ENCODE results near the gene DICER1.
"Not testable (repeated sequence)": the region's sequence is repeated elsewhere in the genome, so short reads cannot be mapped to it uniquely, and the experiment has no call there.

DICER1 gene

DNA sequence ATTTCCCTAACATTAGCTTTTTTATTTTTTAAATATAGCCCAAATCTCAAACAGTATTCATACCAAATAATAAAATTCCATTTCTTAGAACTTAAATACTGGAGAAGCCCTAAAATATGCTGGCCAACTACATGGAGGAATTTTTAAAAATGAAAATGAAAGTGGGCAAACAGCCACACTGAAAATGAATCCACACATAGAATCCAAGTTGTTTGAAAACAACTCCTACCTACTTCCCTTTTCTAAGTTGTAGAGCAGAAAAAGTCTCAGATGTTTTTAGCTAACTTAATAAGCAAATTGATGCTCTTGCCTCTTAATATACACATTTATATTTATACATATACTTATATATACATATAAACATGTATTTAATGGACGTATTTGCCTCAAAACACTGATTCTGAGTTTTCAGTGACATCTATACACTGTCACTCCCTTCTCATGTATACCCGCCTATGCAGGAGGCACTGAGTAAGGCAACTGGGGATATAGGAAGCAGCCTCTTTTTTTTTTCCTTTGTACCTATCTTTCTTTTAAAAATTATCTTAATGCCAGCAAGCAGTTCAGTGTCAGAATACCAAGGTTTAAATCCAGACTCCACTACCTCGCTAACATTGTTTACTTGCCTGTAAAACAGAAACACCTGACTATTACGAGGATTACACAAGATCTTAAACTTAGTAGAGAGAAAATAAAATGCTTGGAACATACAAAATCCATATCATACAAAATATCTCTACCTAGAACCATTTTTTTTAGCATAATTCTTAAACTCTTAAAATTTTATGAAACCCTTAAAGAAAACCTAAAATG is 13.3 kb downstream of the DICER1 start:
- DNase-seq: no peak

DNA sequence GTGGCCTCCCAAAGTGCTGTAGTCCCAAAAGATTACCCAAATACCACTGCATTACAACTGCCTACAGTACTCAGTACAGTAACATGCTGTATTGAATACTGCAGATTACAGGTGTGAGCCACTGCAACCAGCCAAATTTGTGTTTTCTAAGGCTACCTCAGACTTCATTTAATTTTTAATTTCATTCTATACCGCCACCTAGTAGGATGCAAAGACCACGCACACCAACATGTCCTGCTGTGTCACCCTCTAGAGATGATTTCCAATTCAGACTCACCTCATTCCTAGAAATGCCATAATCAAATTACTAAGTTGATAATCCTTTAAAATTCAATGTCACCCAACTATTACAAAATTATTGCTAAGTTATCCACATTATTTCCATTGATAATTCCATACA is 15.1 kb downstream of the DICER1 start:
- no peak for DNase-seq

DNA sequence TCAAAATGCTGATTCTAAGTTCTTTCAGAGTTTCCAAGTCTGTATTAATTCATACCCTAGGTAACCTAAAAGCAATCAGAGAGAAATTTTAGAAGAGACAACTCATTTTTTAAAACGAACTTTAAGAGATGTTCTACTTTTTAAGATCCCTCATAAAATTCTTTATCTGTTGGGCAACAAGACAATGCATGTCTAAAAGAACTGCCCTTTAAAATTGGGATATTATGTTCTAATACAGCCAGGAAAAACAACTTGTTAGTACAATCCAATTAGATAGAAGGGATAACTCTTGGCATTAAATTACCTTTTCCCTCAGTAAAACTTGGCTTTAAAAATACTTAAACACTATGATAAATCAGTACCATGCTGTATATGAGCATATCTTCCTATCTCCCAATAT is 15.6 kb downstream of the DICER1 start:
- no peak for DNase-seq

DNA sequence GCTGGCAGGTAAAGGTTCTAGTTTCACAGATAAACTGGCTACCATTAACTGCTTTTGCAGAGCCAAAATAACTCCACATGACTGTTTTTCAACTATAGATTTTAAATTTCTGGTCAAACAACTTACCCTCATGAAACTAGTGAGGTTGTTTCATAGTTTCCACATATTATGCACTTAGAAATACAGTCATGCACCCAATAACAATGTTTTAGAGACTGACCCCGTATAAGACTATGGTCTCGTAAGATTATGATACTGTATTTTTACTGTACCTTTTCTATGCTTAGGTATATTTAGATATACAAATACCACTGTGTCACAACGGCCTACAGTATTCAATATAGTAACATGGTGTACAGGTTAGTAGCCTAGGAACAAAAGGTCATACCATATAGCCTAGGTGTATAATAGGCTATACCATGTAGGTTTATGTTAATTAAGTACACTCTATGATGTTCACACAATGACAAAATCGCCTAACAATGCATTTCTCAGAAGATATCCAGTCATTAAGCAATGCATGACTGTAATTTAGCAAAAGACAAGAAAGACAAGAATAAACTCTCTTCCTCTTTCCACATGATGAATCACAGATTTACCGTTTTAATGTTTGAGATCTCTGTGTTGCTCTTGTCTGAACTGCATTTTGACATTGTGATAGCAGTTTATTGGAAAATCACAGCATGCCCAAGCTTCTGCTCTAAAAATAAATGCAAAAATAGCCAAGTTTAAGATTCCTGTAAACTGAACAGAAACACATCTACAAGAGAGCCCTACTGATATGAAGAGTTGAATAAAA is 17.1 kb downstream of the DICER1 start:
- DNase-seq: no peak

DNA sequence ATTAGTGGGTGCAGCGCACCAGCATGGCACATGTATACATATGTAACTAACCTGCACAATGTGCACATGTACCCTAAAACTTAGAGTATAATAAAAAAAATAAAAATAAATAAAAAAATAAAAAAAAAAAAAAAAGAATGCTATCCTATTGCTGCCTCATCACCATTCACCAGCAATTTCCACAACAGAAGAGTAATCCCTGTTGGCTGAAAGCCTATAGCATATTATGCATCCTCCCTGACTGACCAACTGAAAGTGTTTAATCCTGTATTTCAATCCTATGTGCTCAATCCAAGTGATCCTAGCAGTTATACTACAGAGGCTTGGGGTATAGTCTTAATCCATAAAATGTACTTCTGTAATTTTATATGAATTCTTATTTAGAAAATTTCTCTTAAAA is 18.5 kb downstream of the DICER1 start:
- no peak for DNase-seq

DNA sequence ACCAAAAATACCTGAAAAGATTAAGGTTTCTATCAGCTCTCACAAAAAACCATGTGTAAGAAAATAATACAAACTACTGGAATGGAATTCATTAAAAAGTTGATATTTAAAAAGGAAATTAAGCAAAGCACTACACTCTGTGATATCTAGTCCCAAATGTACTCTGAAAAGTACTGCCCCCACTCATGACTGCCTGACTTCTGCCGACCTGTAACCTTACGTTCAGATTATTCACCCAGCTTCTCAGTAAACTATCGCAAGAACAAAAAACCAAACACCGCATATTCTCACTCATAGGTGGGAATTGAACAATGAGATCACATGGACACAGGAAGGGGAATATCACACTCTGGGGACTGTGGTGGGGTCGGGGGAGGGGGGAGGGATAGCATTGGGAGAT is 18.9 kb downstream of the DICER1 start:
- not testable (repeated sequence) for DNase-seq

DNA sequence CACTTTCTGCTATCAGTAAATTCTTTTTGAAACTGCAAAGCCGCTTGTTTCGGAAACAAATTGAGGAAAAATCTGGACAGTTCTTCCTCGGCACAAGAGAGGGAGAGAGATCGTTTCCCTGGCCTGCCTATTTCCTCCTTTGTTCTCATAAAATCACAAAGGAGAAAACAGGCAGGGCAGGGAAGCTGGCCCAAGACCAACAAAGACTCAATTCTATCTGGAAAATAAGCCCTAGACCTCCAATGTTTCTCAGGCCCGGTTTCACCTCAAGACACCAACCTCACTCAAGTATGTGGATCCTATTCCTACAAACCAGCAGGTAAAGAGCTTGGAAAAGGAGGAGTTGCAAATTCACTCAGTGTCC is 19.5 kb downstream of the DICER1 start:
- DNase-seq: no peak

DNA sequence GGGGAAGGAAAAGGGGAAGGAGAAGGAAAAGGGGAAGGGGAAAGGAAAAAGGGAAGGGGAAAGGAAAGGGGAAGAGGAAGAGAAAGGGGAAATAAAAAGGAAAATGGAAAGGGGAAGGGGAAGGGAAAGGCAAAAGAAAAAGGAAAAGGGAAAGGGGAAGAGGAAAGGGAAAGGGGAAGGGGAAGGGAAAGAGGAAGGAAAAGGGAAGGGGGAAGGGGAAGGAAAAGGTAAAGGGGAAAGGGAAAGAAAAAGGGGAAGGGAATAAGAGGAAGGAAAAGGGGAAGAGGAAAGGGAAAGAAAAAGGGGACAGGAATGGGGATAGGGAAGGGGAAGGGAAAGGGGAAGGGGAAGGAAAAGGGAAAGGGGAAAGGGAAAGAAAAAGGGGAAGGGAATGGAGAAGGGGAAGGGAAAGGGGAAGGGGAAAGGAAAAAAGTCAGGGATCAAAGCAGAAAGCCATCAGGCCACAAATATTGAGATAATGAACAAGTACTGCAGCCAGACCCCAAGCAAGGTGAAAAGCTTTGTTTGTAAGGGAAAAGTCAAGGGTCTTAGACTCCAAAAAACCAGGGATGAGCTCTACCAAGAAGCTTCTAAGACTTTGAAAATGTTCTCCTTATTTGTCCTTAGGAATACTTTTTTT is 20.0 kb downstream of the DICER1 start:
- no peak for DNase-seq

DNA sequence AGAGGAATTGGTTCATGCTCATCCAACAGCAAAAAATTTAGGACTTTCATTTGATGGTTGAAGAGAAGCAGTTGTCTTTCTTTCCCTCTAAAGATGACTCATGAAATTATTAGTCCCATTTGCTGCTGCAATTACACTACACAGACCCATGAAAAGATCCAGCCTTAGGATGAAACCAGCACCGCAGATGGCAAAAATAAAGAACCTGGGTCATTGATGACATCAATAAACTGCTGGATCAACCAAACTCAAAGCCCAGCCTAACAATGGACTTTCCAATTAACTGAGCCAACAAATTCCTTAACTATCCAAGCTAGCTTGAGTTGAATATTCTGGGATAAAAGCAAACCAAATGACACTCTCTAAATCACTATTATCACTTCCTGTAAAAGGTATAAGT is 20.7 kb downstream of the DICER1 start:
- no peak for DNase-seq

DNA sequence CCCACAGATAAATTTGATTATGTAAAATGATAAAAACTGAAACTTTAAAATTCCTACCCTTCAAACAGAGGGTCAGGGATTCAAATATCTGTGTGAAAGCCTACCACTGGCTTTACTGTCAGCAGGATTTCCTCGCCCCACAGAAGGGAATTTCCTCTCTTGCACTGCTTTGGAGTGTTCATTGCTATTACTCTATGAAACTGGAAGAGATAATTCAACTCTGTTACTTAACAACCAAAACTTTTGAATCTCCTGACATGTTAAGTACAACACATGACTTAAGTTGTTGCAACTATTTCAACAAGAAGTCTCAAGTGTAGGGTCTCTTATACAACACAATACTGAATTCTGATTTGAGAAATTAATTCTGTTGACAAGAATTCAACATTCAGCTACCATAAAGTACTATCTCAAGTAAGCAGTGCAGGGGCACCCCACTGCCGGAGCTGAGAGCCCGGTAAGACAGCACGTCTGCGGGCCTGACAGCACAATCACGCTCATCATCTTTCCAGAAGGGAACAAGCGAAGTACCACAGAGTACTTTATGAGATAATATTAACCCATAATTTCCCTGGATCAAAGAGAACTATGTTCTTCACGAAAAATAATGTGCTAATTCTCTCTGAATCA is 22.9 kb downstream of the DICER1 start:
- DNase-seq: no peak

DNA sequence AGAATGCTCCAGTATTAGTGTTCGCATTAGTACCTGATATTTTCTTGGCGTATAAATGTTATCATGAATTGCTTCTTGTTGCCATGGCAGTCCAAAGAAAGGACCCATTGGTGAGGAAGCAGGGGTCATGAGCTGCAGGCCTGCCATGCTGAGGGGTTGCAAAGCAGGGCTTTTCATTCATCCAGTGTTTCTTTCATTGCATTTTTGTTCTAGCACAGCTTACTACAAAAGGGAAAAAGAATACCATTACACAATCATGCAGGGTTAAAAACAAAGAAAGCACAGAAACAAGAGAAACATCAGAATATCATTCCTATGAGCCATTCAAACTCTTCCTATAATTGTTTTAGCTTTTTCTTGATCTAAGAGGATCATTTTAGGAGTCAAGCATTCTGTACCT is 24.0 kb downstream of the DICER1 start:
- no peak for DNase-seq

DNA sequence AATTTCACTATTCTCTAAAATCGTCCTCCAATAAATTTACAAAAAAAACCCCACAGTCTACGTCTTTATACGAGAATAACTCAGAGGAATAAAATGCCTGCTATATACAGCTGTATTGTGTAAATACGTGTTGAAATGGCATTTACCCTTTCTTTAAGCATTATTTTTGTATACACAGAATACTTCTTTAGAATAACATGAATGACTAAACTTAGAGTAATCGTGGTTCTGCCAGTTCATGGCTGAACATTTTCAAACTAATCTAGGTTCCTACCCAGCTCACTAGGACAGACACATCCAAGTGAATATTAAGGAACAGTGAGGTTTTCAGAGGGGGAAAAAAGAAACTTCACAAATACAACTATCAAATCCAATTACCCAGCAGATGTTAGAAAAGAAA is 24.6 kb downstream of the DICER1 start:
- no peak for DNase-seq

DNA sequence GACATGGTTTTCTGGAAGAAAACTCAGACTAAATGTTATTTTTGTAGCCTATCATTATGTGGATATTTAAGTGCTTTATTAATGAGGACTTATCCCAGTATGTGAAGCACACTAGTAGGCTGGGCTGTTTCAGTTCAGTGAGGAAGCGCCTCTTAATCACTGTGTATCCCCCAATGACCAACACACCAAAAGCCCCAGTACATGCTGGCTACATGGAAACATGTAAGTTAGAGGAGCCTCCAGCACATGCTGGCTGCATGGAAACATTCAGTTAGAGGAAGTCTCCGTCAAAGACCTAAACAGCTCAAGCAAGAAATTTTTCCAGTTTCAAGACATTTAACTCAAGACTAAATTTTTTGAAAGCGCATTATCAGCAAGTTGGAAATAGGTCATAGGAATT is 26.8 kb downstream of the DICER1 start:
- no peak for DNase-seq

DNA sequence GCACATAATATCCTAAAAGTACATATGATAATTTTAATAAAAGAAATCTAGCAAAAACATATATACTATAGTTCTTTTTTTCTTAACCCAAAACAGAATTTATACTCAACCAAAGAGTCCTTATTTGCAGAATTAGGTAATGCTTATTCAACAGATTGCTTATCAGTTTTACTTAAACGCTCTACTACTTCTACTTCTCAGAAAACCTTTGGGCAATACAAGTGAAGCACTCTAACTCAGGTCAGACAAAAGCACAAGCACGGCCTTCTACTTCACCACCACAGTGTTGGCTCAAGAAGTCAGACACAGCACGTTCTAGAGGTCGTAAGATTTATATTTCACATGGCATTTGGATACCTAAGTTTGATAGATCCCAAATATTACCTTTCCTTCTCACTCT is 29.2 kb downstream of the DICER1 start:
- no peak for DNase-seq

DNA sequence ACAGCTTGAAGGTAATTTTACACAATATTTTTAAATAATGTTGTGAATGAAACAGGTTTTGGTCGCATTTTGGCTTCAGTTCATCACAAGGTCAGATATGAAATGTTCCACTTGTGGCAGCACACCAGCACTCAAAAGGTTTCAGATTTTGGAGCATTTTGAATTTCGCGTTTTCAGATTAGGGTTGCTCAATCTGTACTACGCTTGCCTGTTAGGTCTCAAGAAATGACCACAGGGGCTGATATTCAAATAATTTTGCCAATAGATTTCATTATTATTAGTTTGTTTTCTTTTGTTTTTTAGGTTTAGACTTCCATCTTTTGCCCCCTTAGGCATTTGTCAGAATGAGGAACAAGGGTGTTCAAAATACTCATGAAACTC is 29.8 kb downstream of the DICER1 start:
- DNase-seq: no peak

DNA sequence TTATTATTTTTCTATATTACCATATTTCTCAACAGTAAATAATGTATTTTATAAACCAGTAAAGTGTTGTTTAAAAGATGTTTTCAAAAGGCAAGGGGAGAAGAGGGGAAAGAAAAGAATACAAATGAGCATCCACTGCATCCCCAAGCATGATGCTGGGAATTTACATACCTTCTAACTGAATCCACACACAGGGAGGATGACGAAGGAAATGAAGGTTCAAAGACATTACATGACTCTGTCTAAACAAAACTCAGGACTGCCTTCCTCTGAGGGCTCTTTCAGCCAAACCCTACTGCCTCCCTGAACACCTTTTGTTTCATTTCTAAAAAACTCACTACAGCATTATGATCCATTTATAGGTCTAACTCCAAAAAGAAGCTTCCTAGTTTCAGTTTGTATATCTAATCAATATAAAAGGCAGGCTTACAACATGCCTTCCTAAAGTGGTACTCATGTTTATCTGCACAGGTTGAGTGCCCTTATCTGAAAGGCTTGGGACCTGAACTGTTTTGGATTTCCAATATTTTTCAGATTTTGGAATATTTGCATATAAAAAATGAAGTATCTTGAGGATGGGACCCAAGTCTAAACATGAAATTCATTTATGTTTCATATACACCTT is 30.3 kb downstream of the DICER1 start:
- no peak for DNase-seq

DNA sequence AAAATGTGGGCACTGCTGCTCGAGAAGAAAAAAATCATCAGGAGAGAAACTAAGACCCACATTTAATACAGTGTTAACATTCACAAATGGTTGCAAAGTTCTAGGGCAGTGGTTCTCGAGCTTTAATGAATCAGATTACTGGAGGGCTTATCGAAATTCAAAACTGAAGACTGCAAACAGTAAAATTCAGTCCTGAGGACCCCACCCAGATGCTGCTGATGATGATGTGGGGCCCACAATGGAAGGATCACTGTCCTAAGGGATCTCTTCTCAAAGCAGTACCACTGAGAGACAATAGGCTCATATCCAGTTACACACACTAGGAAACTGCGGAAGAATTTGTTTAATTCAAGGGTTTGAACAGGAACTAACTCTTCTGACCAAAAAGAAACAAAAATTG is 31.4 kb downstream of the DICER1 start:
- DNase-seq: no peak

DNA sequence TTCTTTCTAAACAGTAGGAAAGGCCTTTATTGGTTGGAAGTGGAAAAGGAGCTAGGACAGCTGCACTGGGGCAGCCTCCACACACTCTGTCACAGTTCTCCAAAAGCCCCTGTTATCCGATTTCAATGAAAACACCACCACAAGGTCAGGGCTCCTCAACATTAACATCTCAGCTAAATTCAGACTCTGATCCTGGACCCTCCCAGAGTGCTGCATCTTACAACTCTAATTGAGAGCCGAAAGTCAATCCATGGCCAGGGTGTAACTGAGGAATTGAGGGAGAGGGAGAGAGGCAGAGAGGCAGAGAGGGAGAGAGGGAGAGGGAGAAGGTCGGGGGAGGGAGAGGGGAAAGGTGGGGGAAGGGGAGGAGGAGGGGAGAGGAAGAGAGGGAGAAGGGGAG is 32.1 kb downstream of the DICER1 start:
- no peak for DNase-seq

DNA sequence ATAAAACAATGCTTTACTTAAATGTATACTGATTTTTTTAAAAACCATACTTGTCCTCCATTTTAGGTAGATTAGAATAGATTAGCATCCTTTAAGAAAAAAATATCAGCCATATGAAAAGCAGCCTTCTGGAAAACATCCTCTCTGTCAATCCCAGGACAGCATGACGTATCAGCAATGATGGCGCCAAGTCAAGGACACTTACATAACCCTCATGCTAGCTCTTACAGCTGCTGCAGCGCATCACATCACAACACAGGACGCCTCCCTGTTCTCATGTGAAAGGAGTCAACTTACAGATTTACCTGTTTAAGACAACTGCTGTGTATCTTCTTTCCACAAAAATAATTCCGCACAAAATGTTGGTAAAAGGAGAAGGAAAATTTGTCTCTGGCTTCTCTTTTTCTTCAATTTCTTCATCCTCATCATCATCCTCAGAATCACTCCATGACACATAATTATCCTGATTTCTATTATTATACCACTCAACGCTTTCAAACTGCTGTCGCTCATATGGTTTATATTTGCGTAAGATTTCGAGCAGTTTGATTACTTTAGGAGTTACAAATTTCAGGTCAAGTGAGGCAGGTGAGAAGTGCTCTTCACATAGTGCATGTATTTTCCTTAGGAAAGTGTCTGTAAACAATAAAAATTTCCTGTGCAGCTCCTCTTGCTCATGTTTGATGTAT is 33.3 kb downstream of the DICER1 start:
- DNase-seq: no peak

DNA sequence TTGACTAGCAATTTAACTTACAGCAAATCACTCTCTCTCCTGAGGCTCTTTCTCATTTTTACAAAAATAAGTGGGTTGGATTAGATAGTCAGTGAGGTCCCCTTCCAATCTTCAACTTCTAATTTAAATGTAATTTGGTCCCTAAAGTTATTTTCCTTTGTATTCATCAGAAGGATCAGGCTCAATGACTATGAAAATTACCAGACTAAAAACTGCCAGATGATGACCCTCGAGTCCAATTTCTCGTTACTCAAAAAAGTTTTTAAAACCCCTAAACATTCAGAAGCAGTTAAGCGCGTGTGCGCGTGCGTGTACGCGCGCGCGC is 34.7 kb downstream of the DICER1 start:
- DNase-seq: no peak

DNA sequence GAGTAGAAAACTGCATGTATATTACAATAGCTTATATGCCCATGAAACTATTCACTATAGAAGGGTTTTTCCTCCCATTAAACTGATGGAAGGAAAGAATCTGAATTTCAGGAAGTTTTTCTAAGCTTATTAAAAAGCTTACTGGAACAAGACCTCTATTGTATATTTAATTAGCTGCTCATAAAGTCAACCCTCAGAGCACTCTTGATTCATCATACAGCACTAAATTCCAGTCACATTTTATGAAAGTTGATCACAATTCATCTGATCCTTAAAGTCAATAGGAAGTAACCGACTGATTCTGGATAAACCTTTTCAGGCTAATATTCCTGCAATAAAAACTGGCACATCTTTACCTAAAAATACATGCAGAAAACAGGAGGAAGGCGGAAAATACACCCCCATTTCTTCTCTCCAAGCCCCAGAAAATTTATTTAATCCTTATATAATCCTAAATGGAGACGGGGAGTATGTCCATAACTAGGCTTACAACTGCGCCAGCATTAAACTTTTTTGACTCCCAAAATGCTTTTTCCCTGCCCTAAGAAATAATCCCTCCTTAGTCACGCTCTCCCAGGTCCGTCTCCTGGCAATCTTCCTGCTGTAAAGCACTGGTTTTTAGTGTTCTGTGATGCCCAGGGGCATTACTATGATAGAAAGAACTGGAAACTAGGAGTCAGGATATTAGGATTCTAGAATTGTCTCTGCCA is 35.3 kb downstream of the DICER1 start:
- DNase-seq: no peak

DNA sequence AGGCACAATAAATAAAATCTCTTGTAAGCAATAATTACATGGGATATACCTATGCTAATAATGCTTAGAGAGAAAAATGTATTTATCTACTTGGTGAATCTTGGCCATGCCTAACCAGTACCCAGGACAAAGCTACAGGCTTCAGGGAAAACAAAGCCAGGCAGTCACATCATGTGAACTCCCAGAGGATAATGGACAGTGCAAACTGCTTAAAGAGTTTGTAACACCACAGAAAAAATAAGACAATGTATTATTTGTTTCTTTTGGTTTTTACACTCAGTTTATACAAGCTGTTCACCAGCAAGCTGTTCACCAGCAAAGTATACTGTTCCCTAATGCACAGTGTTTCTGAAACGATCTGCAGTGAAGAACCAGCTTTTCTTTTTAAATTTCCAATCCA is 38.0 kb downstream of the DICER1 start:
- no peak for DNase-seq

Measured in NCI-H2081 treated with DMSO at 0.1 percent for 48 hours (cell line).